ENCODE results near the gene PSMA5.
"Not testable (repeated sequence)": the region's sequence is repeated elsewhere in the genome, so short reads cannot be mapped to it uniquely, and the experiment has no call there.

Gene PSMA5

DNA sequence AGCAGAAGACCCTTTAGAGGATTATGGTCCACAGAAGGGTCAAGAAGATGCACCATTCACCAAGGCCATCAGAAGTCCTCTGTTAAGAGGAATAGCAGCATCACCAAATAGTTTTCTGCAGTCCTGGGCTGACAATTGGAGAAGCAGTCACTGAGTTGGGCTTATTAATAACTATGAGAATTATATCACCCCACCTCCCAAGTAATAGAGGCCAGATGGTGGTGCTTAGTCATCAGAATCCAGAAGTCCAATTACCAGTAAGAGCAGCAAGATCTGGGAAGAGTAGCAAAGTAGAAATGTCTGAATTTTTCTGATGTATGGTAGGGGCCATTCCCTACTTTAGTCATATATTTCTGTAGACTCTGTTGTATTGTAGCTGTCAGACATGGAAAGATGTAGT, 6.1 kb upstream of the PSMA5 start:
- no peak for DNase-seq (ENCODE audit: low spot score)

DNA sequence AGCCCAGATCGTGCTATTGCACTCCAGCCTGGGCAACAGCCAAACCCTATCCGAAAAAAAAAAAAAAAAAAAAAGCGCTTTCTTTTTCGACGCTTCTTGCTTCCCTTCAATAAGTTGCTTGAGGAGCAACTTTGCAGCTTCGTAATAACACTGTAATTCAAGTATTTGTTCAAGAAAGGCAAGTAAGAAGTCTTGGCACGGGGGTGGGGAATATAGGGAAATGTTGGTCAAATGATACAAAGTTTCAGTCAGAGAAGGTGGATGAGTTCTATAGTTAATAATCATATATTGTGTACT, 871 bp upstream of the PSMA5 start:
- DNase-seq (ENCODE audit: low spot score) = no peak

DNA sequence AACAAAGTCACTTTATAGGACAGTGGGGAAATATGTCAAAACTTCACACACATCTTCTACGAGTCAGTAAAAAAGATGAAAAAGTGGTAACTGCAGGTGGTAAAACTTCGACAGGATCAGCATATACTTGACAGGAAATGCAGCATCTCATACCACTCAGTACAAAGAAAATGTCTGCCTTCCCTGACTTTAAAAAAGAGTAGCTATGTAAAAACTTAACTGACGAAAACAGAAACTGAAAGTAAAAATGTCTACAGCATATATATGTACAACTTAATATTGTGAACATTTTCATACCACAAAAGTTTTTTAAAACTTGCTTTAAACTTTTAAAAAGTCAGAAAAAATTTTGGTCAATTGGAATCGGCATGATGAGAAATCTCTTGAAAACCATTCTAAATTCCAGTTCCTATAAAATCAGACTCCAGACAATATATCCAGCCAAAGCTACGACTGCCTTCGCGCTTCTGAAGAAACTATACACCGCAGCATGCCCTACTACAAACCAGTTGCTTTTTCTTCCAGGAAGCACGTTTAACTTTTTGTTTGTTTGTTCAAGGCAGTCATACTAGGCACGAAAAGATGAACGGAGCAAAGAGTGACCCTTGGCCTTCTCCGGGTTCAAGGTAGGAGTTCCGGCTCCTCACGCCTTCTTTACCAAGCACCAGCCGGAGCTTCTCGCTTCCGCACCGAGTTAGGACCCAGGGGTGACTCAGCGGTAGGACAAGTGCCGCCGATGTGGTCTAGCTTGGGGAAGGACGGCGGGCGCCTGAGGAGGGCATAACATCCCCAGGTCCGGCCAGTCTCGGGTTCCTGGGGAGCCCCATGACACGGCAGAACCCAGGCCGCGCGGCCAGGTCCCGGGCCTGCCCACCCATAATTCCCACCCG, 612 bp downstream of the PSMA5 start:
- DNase-seq (ENCODE audit: low spot score) = no peak

DNA sequence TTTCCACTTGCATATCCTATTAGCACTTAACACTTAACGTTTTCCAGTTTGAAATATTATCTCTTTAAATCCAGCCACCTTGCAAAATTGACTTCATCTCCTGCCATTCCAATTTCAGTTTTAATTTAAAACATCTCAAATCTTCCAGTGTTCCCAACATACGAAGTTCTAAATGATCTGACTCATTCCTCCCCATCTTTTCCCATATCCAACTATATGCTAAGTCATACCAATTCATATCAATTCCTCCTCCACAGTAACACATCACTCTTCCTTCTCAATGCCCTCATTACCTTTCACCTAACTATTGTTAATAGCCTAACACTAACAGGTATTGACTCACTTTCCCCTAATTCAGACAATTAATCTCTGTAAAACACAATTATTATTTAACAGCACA, 2.8 kb downstream of the PSMA5 start:
- no peak for DNase-seq (ENCODE audit: low spot score)

DNA sequence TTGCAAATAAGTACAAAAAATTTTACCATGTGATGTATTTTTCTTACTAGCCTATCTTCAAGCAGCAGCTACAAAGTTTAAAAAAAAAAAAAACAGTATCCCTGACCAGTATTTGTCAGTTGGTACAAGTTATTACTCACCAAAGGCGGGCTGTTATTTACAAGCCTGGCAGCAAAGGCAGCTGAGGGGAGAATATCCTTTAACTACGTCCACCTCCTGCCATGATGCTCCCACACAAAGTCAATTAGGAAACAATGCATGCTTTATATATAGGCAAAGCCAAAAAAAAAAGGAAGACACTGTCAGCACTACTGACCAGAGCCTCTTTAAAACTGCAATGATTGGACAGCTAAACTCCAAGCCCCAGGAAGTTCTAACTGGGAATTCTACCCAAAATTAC, 13.7 kb downstream of the PSMA5 start:
- no peak for DNase-seq (ENCODE audit: low spot score)

DNA sequence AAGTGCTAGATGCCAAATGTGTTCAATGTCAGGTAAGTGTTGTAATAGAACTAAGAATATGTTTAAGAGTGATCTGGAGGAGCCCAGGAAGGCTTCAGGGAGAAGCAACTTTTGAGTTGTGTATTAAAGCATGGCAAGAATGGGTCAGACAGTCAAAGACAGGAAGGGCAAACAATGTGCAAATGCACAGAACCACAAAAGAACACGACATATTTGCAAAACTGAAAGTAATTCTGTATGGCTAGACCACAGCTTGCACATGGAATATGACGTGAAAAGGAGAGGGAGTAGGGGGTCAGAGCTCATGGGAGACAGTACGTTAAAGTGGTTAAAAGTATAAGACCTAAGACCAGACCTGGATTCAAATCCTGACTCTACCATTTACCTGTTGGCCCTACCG, 21.4 kb downstream of the PSMA5 start:
- DNase-seq (ENCODE audit: low spot score) = no peak

DNA sequence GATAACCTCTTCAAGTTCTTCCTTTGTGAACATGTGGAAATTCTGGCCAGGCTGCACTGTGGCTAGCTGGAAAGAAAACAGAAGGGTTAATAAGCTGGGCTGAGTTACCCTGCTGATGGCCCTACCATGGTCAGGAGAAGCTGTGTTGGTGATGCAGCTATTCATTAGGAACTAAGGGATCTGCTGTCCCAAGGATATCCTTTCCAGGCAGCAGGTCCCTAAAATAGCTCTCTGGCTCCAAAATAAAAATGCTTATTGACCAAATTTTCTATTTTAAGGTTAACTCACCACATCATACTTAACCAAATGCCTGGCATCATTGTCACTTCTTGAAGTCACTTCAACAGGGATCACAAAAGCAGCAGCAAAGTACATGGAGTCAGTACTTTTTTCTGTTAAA, 24.2 kb downstream of the PSMA5 start:
- no peak for DNase-seq (ENCODE audit: low spot score)

DNA sequence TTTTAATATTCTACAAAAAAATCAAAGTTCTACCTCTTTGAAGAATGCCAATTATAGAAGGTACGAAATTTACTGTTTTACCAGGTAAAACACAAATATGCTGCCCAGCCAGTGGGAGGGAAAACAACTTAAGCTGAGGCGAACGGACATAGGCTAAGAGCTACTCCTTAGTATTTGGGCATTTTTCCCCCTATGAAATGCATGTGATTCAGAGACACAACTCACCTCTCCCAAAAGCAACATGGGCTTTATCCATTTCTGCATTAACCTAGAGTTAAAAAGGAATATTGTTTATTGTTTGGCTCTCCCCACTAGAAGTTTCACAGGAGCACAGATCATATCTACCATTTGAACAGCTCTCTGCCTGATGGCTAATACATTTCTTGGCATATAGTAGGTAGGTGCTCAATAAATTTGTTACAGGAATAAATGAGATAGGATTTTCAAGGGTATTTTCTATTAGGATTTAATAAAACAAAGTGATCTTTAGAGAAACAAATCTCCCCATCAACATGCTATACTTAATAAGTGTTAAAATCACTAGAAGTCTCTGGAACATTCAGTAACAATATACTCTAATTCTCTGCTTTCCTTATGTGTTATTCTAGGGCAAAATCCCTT, 26.1 kb downstream of the PSMA5 start:
- no peak for DNase-seq (ENCODE audit: low spot score)

DNA sequence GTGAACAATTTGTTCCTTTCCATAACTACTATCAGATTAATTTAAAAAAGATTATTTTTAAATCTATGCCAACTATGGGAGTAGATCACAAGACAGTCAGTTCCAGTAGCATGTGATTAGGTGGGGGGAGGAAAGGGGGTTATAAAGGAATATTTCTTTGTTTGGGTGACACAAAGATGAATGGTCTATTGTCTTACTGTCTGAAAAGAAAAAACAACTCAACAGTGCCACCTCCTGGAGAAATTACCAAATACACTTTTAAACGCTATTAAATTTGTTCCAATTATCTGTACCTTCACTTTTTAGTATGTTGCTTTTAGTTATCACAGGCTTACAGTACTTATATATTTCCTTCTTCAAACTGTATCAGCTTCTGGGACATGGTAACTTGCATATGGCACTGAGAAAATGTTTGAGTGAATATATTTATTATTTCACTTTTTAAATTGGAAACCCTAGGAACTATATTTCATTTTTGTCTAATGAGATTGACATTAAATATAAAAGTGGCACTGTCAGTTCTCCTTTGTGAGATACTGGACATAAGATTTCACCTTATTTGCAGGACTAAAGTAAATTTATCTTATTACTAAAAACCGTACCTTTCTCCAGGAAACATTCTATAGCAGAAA, 26.8 kb downstream of the PSMA5 start:
- DNase-seq (ENCODE audit: low spot score) = no peak

DNA sequence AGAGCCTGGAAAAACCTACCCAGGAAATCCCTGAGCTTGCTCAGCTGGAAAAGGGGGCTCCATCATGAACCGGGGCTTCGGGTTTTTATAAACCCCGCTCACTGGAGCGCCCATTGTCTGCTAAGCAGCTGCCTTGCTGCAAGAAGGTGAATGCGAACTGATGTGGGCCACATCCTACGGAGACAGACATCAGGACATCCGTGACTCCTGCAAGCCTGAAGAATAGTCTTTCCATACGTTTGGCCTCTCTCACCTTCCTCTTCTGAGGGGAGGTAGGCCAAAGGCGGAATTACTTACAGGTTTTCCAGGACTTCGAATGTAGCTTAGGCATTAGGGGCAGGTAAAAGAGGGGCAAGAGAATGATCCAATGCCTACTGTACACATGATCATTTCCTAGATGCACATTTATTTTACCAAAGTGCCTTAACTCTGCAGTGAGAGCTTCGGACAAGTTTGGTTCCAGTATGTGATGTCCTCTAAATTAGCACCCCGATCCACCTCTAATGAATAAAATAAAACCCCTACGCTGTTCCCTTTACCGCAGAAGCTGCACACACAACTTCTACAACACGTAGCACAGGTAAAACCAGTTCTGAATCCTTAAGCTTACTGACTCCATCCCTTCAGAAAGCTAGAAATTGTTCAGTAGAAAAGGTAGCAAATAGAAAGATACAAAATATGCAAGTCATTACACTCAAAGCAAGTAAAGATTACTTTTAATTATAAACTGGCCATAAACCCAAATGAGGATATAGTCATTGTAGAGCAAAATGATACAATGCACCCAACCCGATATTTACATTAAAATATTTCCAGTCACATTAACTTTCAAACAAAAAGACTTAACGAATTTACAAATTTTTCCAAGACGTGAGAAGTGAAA, 27.7 kb downstream of the PSMA5 start:
- no peak for DNase-seq (ENCODE audit: low spot score)

DNA sequence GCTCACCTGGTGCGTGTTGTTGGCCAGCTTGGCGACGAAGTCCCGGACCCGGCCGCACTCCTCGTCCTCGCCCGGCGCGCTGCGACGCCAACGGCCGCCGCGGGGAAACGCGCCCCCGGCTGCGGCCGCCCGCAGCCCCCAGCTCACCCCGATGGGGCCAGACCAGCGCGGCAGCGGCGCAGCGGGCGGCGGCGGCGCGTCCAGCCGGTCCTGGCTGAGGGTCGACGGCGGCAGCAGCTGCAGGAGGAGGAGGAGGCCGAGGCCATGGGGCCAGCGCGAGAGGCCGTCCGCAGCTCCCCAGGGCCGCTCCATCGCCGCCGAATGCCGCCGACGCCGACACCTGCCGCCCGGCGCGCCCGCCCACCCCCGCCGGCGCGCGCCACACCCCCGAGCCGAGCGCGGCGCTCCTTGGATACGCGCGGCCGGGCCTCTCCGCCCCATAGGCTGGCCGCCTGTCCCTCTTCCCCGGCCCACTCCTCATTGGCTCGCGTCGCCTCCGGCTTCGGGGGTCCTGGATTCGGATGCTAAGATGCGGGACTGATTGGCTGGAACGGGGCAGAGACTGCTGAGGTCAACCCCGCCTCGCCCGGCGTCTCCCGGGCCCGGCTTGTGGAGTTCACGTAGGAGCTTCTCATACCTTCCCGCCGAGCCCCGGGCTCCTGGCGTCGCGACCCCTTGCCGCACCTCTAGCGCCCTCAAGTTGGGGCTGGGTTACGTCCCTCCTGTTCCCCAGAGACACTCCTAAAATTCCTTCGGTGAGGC, 28.5 kb downstream of the PSMA5 start, which contains the start of gene SORT1:
TSS of gene SORT1 (minus strand) at position 338 of the 762 bp plus-strand sequence. CDS start at position 312, 26 bp downstream.
- peak; percentile 98 for DNase-seq (ENCODE audit: low spot score)

DNA sequence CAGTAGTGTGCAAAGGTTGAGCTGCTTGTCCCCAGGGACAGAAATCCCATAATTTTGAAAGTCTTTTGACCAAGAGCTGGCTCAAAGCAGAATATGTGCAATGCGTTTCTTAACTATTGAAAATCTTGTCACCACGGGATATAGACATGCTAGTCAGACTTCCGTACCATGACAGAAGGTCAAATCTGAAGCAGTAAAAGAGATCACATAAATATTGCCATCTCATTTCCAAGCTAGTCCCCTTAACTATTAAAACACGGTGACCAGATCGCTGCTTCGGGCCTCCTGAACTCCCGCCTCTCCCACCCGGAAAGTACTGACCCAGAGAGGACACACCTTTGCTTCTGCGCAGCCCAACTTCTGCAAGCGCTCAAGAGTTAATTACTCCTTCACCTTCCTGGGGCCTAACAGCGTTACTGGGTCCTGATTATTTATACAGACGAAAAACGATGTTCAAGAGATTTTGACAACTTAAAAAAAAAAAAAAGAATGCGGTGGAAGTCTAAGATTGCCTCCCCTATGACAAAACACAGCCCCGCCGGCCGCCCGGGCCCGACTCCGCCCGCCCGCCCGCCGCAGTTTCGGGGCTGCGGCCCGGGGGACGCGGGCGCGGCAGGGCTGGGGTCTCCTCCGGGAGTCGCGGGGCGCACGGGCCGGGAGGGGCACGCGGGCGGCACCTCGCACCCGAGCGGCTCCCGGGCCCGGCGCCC, 29.2 kb downstream of the PSMA5 start:
- no peak for DNase-seq (ENCODE audit: low spot score)

DNA sequence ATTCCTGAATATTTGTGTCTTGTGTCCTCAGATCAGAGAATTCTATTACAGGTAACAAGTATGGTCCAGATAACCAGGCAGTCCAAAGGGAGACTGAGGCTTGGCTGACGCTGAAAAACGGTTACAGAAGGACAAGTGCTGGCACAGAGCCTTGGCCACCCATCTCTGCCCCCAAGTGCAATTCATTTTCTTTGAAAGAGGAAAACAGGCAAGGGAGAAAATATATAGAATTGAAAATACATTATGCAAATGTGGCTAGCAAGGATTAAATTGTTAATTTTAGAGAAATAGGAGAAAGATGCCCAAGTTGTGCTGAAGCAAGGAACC, 29.8 kb downstream of the PSMA5 start:
- no peak for DNase-seq (ENCODE audit: low spot score)

DNA sequence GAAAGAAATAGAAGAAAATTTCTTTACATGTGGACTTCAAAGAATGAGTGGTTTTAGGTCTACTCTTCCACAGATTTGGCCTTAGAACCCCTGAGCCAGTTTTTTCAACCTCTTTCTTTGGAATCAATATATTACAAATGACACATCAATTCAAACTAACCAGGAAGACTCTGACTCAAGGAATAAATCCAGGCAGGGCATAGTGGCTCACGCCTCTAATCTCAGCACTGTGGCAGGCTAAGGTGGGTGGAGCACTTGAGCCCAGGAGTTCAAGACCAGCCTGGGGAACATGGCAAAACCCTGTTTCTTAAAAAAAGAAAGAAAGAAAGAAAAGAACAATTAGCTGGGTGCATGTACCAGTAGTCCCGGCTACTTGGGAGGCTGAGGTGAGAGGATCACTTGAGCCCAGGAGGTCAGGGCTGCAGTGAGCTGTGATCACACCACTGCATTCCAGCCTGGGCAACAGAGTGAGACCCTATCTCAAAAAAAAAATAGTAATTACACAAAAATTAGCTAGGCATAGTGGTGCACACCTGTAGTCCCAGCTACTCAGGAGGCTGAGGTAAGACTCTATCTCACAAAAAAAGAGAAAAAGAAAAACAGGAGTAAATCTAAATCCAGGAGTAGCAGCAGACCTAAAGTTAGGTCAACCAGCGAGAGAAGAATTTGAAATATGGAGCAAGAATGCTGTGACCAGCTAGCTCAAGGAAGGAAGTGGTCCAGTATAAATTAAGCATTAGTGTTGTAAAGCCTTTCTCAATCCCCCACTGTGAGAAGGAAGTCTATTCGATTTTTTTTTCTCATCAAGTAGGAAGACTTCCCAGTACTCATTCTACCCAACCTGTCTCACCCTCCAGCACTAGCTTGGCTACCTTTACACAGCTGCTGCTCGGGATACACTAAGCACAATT, 30.4 kb downstream of the PSMA5 start:
- DNase-seq (ENCODE audit: low spot score) = no peak

DNA sequence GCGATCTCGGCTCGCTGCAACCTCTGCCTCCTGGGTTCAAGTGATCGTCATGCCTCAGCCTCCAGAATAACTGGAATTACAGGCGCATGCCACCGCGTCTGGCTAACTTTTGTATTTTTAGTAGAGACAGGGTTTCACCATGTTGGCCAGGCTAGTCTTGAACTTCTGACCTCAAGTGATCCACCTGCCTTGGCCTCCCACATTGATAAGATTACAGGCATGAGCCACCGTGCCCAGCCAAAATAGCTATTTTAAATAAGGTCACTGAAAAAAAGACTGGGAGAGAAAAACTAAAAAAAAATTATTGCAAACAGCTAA, 31.0 kb downstream of the PSMA5 start:
- not testable (repeated sequence) for DNase-seq (ENCODE audit: low spot score)

DNA sequence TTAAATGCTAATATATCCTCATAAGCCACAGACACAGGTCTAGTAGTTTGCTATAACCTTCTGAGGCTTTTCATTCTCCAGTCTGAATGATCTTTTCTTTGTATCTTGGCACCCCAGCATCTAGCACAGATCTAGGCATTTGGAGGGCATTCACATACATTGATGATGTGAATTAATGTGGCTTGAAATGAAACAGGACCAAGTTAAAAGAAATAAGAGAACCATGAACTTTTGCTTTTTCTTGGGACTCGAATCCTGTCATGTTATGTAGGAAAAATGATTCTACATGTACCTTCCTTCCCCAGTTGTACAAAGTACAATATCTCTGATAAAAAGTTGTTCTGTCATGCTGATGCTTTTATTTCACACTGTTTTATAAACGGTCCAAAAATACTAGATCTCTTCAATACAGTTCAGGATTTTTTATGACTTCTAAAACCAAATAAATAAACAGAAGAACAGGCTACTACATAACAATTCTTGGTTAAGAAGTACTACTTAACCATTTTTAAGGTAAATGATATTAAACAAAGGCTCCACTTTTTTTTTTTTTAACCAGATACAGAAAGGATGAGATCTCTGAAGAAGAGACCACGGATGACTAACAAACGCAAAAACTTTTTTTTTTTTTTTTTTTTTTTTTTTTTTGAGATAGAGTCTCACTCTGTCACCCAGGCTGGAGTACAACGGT, 31.5 kb downstream of the PSMA5 start:
- DNase-seq (ENCODE audit: low spot score) = no peak

DNA sequence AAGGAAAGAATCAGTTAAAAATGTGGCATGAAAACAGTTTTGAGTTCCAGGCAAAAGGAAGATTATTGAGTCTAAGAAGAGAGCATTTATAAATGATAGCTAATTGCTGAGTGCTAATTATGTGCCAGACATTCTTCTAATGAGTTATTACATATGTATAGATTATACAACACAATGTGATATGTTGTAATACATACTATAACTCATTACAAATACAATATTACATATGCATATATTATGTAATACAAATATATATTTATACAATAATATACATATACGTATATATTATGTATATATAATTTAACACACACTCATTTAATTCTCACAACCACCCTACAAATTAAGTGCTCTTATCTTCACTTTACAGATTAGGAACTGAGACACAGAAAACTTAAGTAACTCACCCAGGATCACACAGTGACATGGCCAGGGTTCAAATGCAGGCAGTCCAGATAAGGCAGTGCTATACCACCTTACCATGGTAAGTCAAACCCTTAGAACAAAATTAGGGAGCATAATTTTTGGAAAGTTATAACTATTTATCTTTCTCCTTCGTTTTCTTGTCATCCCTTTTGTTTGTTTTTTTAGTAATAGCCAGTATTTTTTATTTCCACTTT, 32.5 kb downstream of the PSMA5 start:
- no peak for DNase-seq (ENCODE audit: low spot score)

DNA sequence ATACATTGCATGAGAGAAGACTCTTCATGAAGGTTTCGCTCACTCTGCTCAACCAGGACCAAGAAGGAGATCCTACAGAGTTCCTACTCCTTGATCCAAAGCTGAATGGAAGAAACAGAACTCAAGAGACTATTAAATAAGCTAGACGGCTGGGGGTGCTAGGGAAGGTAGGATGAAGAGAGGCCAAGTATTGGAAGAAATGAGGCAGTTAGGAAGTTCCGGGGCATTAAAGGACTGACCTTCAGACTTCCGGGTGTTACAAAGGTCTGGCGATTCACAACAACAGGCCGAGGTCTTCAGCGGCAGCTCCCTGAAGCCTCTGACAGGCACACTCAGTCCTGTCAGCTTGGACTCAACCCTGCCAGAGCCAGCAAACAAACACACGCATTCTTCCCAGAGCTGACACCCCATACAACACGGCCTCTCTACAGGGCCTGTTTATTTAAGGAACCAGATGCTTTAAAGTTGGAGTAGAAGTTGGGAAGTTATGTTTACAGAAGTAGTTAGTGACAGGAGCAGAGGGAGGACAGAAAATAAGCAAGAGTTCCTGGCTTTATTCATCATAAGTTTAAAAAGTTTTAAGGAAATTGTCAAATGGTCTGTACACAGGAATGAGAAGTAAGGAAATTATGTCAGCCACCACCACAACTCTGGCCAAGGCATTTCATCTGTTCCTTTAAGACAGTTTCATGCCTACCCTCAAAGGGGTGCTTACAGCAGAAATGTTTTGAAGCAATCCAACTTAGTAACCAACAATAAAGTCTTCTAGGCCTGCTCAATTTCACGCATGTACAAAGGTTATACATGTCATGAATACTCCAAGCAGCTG, 33.2 kb downstream of the PSMA5 start:
- no peak for DNase-seq (ENCODE audit: low spot score)
